Heart right ventricle (tissue), 16 donors: Measurements from ENCODE around the gene CNRIP1. TPM values are rescaled to one million over a fixed set of nuclear protein-coding genes. Genes with fewer than 3 reads are reported as not detected.

Source experiments
- ATAC-seq, 8 donors: fragments of 200-7000 bp; cut with Tn5 transposase; one replicate each; pipeline ENCODE4 v1.9.1; 2020; ENCODE audit warnings: mild to moderate bottlenecking in 8 of 8, moderate library complexity in 8 of 8, moderate number of reproducible peaks in 1 of 8
- DNase-seq, 2 donors: peaks; one replicate each; pipeline ENCODE4 v3.0.0-alpha.2; 2020
- H3K27ac ChIP-seq, 10 donors: fragments of 200-600 bp; sonication (generic) in 2 of 10; one replicate each; pipeline versions ENCODE4 v1.5.0 to v1.8.0; 2020 to 2022; ENCODE audit warnings: mild to moderate bottlenecking in 3 of 10
- H3K27me3 ChIP-seq, 7 donors: fragments of 200-600 bp; one replicate each; pipeline ENCODE4 v1.8.0; 2021 to 2022; ENCODE audit warnings: mild to moderate bottlenecking in 2 of 7
- H3K36me3 ChIP-seq, 9 donors: fragments of 200-600 bp; sonication (generic) in 1 of 9; one replicate each; pipeline versions ENCODE4 v1.5.0 to v1.8.0; 2020 to 2022; ENCODE audit warnings: mild to moderate bottlenecking in 2 of 9
- H3K4me1 ChIP-seq, 9 donors: fragments of 200-600 bp; sonication (generic) in 1 of 9; one replicate each; pipeline versions ENCODE4 v1.5.0 to v1.8.0; 2020 to 2022; ENCODE audit warnings: mild to moderate bottlenecking in 4 of 9
- H3K4me3 ChIP-seq, 10 donors: fragments of 200-600 bp; sonication (generic) in 2 of 10; one replicate each; pipeline versions ENCODE4 v1.5.0 to v1.8.0; 2020 to 2022; ENCODE audit warnings: mild to moderate bottlenecking in 7 of 10, moderate library complexity in 2 of 10
- H3K9me3 ChIP-seq, 11 donors: fragments of 200-600 bp in 10 of 11; sonication (generic) in 2 of 11; one replicate each; pipeline versions ENCODE4 v1.5.0 to v1.8.0; 2013 to 2022; ENCODE audit warnings: mild to moderate bottlenecking in 2 of 11, control low read depth in 1 of 11, moderate library complexity in 1 of 11
- WGBS, 2 donors: extraction: QIAGEN DNeasy Blood & Tissue Kit; methylation state at CpG; one replicate each; pipeline ENCODE4 v1.1.7; 2013; ENCODE audit warnings: inconsistent platforms in 1 of 2; 5-methylcytosine and 5-hydroxymethylcytosine counted together
- intact Hi-C, 10 donors: fragments of 100-400 bp; cut with DNase I; formaldehyde crosslinking; loops; one replicate each; pipeline versions ENCODE4 v1.11.1 to v1.14.2; 2022
- polyA plus RNA-seq, 2 donors: library from polyadenylated mRNA; stranded (reverse); fragments of 200-250 nt; gene quantifications; one replicate each; pipeline ENCODE4 v1.2.3, GENCODE V29; 2013
- total RNA-seq, 10 donors: library from RNA; stranded (reverse); fragmentation: NEBNext Ultra II Directional in 3 of 10; extraction: Animal tissue kit (Norgen Biotek cat#: 25700) in 3 of 10; gene quantifications; one replicate each; pipeline versions ENCODE4 v1.2.1 to v1.2.4, GENCODE V29; 2021 to 2023
- TF ChIP-seq, protein P1 (sequence below), 9 donors: fragments of 200-600 bp; sonication (generic) in 2 of 9; IDR thresholded peaks; one replicate each; pipeline versions ENCODE4 v1.5.0 to v1.8.0; 2021 to 2022; ENCODE audit warnings: antibody characterized with exemption in 9 of 9, mild to moderate bottlenecking in 5 of 9, moderate library complexity in 1 of 9
- donor health status: Arrhythmogenic right ventricular cardiomyopathy.
- donor health status: ischemic (EF 13 %, LVEDD 7.1; RV severe dilation, severe dysfunction).
- donor health status: healthy with polysubstance abuse.
- donor health status: DM: no; HTN: yes; CAD: no.
- donor health status: DM: no; HTN: no; CAD: no.
- donor health status: ischemic (EF 25% LVEDD 6.9; RV normal size, moderate dysfunction).
- donor health status: ischemic (EF 25% LVEDD 5.7; RV mildly dilated, moderate dysfunction).
- donor health status: healthy.
- donor health status: DM: yes; HTN: yes; CAD: no.
- donor health status: Ischemic cardiomyopathy.
- donor health status: ischemic (EF 35%, LVEDD 5.7; RV mildly dilated, moderate dysfunction).
- donor health status: nonischemic (EF 11% LVEDD 7.7; RV severe dilation, severe dysfunction).
- donor health status: DM: yes; HTN: yes; CAD: no.
- donor health status: PGD.
- donor health status: ischemic (EF 29% LVEDD 5.4; RV normal size, mild dysfunction).
- donor health status: nonischemic (EF 23%, LVEDD 6.1; RV moderate dilation, normal function).

CNRIP1 gene
- total and polyA plus RNA-seq, 12 donors = 4.8 to 13.4 (median 8.9) TPM

DNA sequence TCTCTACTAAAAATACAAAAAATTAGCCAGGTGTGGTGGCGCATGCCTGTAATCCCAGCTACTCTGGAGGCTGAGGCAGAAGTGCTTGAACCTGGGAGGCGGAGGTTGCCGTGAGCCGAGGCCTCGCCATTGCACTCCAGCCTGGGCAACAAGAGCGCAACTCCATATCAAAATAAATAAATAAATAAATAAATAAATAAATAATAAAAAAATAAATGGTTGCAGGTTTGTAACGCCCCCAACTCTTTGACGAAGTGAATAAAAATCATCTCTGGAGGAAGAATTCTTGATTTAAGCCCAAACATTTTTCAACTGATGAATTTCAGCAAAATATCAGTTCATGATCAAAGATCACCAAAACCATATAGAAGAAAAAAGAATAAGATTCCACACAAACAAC, 13.3 kb upstream of the CNRIP1 start:
- H3K4me1 ChIP-seq = no peaks in the 10 kb centered on the region
- H3K4me3 ChIP-seq = no peak overlapping the region
- H3K36me3 ChIP-seq = no peaks in the 10 kb centered on the region
- H3K9me3 ChIP-seq = no peaks in the 10 kb centered on the region
- DNase-seq = no peak
- no peak for ATAC-seq
- intact Hi-C loops = no loop called here
- no peak overlapping the region for H3K27ac ChIP-seq
- 91 to 93% methylated on average over 8 of the region's 8 CpGs for WGBS, 2 donors
- TF ChIP-seq, protein P1, sequence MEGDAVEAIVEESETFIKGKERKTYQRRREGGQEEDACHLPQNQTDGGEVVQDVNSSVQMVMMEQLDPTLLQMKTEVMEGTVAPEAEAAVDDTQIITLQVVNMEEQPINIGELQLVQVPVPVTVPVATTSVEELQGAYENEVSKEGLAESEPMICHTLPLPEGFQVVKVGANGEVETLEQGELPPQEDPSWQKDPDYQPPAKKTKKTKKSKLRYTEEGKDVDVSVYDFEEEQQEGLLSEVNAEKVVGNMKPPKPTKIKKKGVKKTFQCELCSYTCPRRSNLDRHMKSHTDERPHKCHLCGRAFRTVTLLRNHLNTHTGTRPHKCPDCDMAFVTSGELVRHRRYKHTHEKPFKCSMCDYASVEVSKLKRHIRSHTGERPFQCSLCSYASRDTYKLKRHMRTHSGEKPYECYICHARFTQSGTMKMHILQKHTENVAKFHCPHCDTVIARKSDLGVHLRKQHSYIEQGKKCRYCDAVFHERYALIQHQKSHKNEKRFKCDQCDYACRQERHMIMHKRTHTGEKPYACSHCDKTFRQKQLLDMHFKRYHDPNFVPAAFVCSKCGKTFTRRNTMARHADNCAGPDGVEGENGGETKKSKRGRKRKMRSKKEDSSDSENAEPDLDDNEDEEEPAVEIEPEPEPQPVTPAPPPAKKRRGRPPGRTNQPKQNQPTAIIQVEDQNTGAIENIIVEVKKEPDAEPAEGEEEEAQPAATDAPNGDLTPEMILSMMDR (IDR thresholded peaks at IDR 0.05) = no peak
- H3K27me3 ChIP-seq = peaks cover 0 to 21% (median 4%) of the 10 kb centered on the region in 7 donors

DNA sequence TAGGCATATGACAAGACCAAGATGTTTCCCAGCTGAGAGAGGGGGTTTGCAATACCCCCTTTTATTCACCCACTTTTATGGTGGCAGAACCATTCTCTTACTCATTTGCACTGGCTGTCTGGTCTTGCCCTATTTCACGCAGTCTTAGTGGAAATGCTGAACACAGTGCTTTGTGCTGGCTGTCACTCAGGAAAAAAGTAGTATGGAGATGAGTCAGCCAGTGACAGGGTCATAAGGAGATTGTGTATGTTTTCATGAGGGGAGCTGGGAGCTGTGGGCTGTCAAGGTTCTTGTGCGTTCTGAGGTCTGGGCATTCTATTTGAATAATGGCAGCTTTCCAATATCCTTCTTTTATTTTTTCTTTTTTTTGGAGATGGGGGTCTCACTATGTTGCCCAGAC, 10.9 kb upstream of the CNRIP1 start:
- 71 to 73% methylated on average over 2 of the region's 2 CpGs for WGBS, 2 donors
- Histone ChIP-seq H3K4me1 (no peaks in the 10 kb centered on the region), H3K4me3 (no peak overlapping the region), H3K27ac (no peak overlapping the region), H3K27me3 (peaks cover 0 to 30% (median 8%) of the 10 kb centered on the region in 7 donors), H3K36me3 (no peaks in the 10 kb centered on the region), H3K9me3 (no peaks in the 10 kb centered on the region)
- DNase-seq = no peak
- intact Hi-C loops = no loop called here
- ATAC-seq = no peak
- TF ChIP-seq, protein P1 (IDR thresholded peaks at IDR 0.05) = no peak

DNA sequence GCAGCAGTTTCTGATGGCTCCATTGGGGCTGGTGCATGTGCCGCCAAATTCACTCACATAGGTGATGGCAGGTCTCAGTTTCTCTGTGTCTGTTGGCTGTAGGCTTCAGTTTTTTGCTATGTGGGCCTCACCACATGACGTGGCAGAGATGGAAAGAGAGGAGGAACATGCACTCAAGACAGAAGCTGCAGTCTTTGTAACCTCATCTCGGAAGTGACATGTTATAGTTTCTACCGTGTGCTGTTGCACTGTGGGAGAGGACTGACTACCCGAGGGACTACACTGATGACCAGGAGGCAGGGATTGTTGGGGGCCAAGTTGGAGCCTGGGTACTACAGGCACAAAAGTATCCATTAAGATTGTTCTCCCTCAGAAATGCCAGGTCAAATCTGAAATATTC, 9.2 kb upstream of the CNRIP1 start:
- H3K36me3 ChIP-seq = no peaks in the 10 kb centered on the region
- ATAC-seq (no peak), DNase-seq (no peak)
- TF ChIP-seq, protein P1 (IDR thresholded peaks at IDR 0.05) = no peak
- H3K9me3 ChIP-seq = no peaks in the 10 kb centered on the region
- H3K27me3 ChIP-seq = peaks cover 0 to 30% (median 8%) of the 10 kb centered on the region in 7 donors
- no peak overlapping the region for H3K27ac ChIP-seq
- H3K4me1 ChIP-seq = no peaks in the 10 kb centered on the region
- intact Hi-C loops = no loop called here
- 76 to 77% methylated on average over 5 of the region's 5 CpGs for WGBS, 2 donors
- no peak overlapping the region for H3K4me3 ChIP-seq

DNA sequence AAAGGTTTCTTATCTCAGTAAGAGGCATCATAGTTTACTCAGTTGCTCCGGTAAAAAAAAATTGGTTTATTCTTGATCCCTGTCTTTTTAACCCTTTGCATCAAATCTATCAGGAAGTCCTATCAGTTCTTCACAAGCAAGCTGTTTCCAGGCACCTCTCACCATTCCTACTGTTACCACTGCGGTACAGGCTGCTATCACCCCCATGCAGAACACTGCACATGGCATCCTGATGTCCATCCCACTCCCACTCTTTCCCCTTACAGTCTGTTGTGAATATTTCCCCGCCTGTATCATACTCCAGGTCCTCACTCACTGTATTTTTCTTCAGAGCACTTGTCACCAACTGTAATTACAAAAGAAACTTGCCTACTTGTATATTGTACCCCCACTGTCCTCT, 5.3 kb upstream of the CNRIP1 start:
- peaks cover 0 to 7% (median 5%) of the 10 kb centered on the region in 9 donors for H3K4me1 ChIP-seq
- DNase-seq (no peak), ATAC-seq (no peak)
- 82 to 86% methylated on average over 3 of the region's 3 CpGs for WGBS, 2 donors
- H3K27me3 ChIP-seq = peaks cover 0 to 26% (median 8%) of the 10 kb centered on the region in 7 donors
- H3K27ac ChIP-seq = no peak overlapping the region
- intact Hi-C loops = no loop called here
- no peaks in the 10 kb centered on the region for H3K9me3 ChIP-seq
- TF ChIP-seq, protein P1 (IDR thresholded peaks at IDR 0.05) = no peak
- no peak overlapping the region for H3K4me3 ChIP-seq
- no peaks in the 10 kb centered on the region for H3K36me3 ChIP-seq
